ENCODE measurements around the gene AMZ1.

DNA sequence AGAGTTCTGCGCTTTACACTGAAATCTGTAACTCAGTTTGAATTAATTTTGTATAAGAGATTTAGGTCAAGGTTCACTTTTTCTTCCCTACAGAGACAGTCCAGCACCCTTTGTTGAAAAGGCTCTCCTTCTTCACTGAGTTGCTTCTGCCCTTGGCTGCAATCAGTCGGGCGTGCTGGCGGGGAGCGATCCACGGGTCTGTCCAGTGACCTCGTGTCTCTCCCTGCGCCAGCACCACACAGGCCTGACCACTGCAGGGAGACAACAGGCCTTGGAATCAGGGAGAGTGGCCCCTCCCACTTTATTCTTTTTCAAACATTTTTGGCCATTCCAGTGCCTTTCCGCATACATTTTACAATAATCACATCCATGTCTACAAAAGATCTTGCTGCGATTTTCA, 66.9 kb downstream of the AMZ1 start:
- no peak for TF ChIP-seq POLR2A (IDR thresholded peaks at IDR 0.05)
- TF ChIP-seq, protein P1, sequence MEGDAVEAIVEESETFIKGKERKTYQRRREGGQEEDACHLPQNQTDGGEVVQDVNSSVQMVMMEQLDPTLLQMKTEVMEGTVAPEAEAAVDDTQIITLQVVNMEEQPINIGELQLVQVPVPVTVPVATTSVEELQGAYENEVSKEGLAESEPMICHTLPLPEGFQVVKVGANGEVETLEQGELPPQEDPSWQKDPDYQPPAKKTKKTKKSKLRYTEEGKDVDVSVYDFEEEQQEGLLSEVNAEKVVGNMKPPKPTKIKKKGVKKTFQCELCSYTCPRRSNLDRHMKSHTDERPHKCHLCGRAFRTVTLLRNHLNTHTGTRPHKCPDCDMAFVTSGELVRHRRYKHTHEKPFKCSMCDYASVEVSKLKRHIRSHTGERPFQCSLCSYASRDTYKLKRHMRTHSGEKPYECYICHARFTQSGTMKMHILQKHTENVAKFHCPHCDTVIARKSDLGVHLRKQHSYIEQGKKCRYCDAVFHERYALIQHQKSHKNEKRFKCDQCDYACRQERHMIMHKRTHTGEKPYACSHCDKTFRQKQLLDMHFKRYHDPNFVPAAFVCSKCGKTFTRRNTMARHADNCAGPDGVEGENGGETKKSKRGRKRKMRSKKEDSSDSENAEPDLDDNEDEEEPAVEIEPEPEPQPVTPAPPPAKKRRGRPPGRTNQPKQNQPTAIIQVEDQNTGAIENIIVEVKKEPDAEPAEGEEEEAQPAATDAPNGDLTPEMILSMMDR (IDR thresholded peaks at IDR 0.05) = no peak

Data from body of pancreas (tissue), 4 donors.